Forelimb muscle (tissue), 1 donor: ENCODE measurements around the gene PRPSAP1. TPM values are rescaled to one million over a fixed set of nuclear protein-coding genes. Genes with fewer than 3 reads are reported as not detected.
"Not testable (repeated sequence)": the region's sequence is repeated elsewhere in the genome, so short reads cannot be mapped to it uniquely, and the experiment has no call there.

ENCODE experiments used
- DNase-seq: peaks from one replicate; pipeline ENCODE4 v3.0.0-alpha.2; 2013; ENCODE audit warnings: low read depth
- polyA plus RNA-seq: library from polyadenylated mRNA; unstranded; fragments of 120-200 nt; gene quantifications from one replicate; pipeline ENCODE4 v1.2.1, GENCODE V29; 2013; ENCODE audit not compliant: insufficient read length

PRPSAP1 gene
- polyA plus RNA-seq, 1 donor: 31.5 TPM

DNA sequence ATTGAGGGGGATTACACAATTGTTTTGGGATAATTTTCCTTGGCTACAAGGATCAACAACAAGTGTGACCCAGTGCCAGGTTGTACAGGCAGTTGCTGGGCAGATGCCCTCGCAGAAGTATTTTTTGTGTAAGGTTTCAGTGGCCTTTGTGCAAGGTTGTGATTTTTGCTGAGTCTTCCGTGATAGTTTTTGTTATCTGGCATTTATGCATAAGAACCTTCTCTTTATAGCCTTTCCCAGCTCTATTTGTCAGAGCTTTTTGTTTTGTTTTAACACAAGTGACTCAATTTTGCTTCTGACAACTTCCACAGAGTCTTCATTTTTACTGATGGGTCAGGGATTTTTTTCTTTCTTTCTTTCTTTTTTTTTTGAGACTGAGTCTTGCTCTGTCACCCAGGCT lies 6.7 kb upstream of the PRPSAP1 start:
- DNase-seq: no peak

DNA sequence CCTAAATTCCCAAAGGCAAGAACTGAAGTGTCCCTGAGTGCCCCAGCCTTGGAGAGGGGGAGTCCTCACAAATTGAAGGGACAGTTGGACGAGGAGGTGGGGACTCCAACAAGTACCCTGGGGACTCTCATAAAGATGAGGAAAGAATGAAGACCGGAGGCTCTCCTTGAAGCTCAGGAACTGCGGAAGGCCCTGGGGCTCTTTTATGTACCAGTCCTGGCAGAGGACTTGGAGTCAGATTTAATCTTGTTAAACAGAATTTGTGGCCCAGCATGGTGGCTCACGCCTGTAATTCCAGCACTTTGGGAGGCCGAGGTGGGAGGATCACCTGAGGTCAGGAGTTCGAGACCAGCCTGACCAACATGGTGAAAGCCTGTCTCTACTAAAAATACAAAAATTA lies 6.1 kb upstream of the PRPSAP1 start:
- not testable (repeated sequence) for DNase-seq

DNA sequence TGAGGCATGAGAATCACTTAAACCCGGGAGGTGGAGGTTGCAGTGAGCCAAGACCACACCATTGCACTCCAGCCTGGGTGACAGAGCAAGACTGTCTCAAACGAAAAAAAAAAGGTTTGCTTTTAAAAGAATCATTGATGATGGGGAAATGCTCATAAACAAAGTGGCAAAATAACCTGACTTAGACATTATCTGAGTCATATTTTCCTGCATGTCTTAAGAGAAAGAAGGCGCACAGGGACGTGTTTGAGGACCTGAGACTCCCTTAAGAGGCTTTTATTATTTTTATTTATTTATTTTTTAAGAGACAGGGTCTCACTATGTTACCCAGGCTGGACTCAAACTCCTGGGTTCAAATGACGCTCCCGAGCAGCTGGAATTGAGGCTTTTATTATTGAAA lies 5.7 kb upstream of the PRPSAP1 start:
- no peak for DNase-seq

DNA sequence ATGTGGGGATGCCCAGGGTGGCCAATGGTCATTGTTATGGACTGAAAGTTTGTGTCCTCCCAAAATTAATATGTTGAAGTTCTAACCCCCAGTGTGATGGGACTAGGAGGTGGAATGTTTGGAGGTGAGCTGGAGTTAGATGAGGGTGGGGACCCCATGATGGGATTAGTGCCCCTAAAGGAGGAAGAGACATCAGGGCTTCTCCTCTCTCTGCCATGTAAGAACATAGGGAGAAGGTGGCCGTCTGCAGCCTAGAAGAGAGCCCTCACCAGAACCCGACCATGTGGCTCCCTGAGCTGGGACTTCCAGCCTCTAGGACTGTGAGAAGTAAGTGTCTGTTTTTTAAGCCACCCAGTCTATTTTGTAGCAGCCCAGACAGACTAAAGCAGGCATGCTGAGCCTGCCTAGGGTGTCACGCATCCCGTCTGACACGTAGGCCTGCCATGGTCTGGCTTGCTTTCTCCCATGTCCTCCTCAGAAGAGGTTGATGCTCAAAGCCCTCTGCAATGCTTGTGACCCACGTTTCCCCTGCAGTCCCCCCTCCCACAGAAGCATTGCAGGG lies 4.0 kb upstream of the PRPSAP1 start:
- no peak for DNase-seq

DNA sequence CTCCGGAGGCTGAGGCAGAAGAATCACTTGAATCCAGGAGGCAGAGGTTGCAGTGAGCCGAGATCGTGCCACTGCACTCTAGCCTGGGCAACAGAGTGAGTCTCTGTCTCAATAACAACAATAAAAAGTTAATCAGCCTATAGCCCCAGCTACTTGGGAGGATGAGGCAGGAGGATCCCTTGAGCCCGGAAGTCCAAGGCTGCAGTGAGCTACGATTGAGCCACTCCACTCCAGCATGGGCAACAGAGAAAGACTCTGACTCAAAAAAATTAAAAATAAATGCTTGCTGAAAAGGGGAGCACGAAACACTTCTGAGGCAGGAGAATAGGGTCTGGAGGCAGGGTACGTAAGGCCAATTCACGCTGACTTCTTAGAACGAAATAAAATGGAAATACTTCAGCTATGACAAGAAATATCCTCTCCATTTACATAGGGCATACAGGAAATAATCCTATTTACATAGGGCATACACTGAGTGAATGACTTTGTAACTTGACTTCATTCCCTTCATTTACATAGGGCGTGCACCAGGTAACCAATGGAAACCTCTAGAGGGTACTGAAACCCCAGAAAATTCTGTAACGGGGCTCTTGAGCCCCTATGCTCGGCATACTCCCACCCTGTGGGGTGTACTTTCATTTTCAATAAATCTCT lies 3.2 kb upstream of the PRPSAP1 start:
- no peak for DNase-seq

DNA sequence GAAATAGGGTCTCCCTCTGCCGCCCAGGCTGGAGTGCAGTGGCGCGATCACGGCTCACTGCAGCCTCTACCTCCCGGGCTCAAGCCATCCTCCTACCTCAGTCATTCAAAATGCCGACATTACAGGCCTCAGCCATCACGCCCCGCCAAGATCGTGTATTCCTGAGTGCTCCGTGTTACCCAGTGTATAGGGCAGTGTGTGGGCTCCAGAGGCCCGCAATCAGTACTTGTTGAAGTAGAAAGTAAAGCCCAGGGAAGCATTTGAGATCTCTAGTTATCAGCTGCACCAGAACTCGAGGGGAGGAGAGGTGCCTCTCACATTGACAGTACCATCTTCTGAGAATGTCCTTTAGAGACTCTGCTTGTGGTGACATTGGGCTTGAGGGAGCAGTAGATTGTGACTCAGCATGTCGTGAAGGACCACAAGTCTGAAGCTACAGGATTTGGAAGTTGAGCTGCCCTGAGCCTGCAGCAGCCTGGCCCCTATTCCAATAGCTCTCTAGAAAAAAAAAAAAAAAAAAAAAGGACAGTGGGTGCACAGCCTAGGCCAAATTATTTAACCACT lies 1.1 kb upstream of the PRPSAP1 start:
- DNase-seq: no peak

DNA sequence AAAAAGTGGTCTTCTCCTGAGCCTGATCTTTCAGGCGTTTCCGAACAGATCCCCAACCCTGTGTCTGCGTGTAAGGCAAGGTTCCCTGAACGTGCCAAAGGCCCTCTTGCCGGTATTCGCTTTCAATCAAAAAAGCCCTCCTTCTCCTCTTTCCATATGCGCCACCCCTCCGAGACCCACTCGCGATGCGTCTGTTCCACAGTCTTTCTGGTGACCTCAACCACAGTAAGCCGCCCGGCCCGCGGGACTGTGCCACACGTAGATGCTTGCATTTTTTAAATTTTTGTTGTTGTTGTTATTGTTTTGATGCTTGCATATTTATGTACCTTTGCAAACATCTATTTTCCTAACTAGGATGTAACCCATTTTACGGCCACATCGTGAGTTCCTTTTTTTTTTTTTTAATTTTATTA lies 607 bp upstream of the PRPSAP1 start:
- DNase-seq: no peak

DNA sequence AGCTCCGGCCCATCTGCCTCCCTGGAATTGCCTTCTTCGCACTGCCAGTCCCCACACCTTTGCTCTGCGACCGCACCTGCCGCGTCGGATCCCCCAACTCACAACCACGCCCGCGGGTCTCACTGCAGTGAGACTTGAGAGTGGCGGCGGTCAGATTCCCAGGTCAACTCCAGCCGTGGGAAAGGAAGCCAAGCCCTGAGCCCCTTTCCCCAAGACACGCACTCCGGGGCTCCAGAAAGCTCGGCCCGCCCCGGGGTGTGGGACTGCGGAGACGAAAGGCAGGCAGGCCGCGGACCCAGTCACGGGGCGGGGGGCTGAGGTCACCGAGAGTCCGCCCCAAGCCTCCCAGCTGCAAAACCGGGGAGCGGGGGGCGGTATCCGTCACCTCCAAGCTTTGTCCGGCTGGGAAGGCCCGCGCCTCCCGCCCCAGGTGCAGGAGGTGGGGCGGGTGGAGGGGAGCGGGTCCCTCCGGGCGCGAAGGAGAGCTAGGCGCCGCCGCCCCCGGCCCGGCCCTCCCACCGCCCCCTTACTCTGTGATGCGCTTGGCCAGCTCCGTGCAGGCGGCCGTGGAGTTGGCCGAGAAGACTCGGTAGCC lies 615 bp downstream of the PRPSAP1 start:
- no peak for DNase-seq

DNA sequence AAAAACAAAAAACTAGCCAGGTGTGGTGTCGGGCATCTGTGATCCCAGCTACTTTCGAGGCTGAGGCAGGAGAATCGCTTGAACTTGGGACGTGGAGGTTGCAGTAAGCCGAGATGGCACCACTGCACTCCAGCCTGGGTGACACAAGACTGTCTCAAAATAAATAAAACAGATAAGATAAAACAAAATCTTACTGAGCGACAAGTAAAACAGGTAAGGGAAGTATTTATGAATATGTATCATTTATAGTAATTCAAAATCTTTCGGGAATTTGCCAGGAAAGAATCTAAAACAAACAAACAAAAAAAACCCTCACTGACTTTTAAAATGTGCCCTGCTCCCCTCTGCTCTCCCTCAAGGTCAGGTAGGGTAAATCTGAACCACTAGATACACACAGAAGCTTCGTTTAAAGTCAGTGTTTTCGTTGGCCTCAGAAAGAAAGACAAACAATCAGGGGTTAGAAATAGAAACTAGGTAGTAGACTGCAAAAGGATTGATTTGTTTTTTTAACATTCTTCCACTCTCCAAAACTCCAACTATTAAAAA lies 2.1 kb downstream of the PRPSAP1 start:
- no peak for DNase-seq

DNA sequence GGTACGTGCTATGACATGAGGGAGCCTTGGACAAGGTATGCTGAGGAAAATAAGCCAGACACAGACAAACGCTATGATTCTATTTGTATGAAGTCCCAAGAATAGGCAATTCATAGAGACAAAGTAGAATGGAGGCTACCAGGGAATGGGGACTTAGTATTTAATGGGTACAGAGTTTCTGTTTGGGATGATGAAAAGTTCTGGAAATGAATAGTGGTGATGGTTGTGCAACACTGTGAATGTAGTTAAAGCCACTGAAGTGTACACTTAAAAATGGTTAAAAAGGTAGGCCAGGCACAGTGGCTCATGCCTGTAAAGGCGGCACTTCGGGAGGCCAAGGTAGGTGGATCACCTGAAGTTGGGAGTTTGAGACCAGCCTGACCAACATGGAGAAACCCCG lies 3.3 kb downstream of the PRPSAP1 start:
- no peak for DNase-seq

DNA sequence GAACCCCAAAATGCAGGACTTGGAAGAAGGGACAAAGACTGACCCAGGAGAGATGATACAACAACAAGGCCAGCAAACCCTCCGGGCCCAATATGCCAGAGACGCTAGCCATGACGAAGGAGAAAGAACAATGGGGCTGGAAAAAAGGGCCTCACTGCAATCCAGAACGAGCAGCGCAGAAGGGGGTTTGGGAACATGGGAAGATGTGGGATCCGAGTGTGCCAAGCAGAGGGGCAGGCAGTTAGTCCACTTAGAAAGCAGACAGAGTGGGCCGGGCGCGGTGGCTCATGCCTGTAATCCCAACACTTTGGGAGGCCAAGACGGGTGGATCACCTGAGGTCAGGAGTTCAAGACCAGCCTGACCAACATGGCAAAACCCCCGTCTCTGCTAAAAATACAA lies 6.8 kb downstream of the PRPSAP1 start:
- DNase-seq: not testable (repeated sequence)

DNA sequence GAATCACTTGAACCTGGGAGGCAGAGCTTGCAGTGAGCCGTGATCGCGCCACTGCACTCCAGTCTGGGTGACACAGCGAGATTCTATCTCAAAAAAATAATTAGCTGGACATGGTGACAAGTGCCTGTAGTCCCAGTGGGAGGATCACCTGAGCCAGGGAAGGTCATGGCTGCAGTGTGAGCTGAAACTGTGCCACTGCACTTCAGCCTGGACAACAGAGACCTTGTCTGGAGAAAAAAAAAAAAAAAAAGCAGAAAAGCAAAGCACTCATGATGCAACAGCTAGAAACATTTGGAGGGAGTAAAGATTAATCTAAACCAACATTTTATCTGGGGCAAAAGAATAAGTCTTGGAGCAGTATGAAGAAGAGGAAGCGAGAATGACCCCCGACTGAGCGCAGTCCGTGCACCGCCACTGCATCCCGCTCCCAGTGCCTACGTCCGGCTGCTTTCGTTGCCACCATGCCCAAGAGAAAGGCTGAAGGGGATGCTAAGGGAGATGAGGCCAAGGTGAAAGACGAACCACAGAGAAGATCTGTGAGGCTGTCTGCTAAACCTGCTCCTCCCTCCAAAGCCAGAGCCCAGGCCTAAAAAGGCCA lies 8.2 kb downstream of the PRPSAP1 start:
- no peak for DNase-seq

DNA sequence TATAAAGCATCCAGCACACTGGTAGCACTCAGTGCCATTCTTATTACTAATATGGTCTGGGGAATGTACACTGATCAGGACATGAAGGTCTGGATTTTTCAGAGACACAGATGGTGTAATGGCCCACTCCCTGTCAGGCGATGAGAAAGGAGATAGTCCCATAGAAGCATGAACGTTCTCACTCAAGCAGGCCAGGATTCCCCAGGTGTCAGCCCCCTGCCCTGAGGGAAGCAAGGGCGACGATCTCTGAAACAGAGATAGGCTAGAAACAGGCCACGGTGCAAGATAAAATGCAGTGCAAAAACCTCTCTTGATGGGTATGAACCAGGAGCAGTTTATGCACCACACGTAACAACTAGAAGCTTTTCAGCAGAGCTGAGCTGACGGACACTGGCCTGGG lies 10.6 kb downstream of the PRPSAP1 start:
- no peak for DNase-seq

DNA sequence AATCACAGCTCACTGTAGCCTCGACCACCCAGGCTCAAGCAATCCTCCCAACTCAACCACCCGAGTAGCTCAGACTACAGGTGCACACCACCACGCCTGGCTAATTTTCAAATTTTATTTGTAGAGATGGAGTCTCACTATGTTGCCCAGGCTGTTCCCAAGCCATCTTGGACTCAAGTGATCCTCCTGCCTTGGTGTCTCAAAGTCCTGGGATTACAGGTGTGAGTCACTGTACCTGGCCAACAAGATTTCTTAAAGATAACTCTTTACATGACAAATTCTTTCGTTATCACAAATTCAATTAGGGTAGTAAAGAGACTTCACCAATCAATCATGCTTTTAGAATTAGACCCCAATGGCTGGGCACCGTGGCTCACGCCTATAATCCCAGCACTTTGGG lies 12.4 kb downstream of the PRPSAP1 start:
- no peak for DNase-seq

DNA sequence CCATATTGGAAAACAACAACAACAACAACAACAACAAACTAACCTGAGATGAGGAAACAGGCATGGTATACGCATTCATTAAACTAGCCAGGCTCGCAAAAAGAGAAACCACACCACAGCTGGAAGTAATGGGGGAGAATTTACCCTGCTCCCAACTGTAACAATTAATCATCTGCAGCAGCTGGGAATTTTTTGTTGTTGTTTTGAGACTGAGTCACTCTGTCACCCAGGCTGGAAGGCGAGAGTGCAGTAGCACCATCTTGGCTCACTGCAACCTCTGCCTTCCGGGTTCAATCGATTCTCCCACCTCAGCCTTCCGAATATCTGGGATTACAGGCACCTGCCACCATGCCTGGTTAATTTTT lies 16.3 kb downstream of the PRPSAP1 start:
- DNase-seq: no peak

DNA sequence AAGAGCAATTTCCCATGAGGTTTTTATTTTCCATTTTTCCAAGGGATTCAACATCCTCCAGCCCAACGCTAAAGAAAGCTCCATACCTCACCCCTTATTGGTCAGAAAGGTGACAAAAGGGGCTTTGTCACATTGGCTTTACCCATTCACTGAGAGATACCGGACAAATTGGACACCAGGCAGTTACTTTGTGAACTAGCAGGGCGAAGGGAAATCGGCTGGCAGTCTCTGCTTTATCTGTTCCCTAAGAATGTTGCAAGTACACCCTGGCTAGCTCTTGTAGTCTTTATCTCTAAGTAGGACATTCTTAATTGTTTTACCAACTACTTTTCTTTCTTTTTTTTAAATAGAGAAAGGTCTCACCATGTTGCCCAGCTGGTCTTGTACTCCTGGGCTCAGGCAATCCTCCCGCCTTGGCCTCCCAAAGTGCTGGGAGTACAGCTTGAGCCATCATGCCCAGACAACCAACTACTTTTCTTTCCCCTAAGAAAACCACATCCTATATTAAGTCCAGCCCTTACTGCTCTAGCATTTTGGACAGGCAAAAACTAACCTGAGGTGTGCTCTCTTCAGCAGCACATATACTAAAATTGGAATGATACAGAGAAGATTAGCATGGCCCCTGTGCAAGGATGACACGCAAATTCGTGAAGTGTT lies 16.8 kb downstream of the PRPSAP1 start:
- DNase-seq: no peak

DNA sequence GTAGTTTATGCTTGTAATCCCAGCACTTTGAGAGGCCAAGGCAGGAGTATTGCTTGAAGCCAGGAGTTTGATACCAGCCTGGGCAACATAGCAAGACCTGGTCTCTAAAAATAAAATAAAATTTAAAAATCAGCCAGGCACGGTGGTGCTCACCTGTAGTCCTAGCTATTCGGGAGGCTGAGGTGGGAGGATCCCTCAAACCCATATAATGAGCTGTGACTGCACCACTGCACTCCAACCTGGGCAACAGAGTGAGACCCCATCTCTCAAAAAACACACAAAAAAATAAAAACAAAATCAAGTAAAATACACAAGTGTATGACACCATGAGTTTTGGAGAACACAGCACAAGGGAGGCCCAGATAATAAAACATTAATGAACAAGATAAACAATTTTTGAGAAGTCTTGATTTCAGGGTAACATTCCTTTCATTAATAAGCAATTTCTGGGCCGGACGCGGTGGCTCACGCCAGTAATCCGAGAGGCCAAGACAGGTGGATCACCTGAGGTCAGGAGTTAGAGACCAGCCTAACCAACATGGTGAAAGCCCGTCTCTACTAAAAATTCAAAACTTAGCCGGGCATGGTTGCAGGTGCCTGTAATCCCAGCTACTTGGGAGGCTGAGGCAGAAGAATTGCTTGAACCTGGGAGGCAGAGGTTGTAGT lies 17.9 kb downstream of the PRPSAP1 start:
- no peak for DNase-seq

DNA sequence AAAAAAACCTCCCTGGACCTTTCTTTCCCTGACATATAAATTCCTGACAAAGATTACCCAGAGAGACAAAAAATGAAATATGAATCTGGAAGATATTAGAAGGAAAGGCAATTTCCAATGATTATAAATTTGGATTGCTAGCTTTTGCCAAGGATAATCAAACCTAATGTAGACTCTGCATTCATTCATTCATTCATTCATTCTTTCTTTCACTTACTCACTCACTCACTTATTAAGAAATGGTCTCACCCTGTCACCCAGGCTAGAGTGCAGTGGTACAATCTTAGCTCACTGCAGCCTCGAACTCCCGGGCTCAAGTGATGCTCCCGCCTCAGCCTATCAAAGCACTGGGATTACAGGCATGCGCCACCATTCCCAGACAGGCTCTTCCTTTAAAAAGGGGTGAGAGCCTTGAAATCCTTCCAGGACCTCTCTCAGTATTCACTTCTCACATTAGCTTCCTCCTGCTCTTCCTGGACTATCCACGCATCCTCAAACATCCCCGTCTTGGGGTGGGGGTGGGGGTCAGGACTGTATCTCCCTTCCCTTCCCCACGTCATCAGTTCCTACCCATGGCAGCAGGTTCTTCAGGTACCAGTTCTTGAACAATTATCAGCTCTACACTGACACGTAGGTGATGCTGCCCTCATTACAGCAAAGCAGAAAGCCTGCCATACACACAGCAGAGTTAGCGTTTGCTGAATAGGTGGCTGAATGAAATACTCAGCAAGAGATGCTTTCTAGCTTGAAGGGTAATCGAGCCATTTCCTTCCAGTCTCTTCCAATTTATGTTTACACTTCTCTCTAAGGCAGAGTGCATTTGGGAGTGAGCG lies 19.8 kb downstream of the PRPSAP1 start:
- DNase-seq: no peak

DNA sequence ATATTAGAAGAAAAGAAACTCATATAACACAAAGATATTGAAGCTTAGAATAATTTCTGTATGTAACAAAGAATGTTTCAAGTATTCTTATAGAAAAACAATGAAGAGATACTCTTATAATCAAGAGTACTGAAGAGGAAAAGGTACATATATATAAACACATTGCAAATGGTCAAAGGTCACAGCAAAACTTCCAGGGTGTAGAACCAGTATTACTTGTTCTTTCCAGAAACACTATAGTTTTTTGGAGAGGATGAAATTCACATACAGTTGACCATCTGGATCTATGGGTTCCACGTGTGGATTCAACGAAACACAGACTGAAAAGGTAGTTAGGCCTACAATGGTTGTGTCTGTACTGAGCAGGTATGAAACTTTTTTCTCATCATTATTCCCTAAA lies 22.6 kb downstream of the PRPSAP1 start:
- no peak for DNase-seq

DNA sequence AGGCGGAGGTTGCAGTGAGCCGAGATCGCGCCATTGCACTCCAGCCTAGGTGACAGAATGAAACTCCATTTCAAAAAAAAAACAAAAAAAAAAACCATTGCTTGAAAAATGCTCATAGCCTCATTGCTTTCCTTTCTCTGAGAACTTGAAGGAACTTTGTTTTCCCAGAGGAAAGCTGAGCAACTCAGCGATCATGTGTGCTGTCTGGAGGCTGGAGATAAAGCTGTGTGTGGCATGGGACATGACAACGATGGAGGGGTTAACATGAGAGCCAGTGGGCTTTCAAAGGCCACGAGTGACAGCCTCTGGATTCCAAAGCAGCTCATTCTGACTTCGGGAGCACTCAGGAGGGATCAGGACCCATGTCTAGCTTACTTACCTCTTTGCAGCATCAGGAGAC lies 24.1 kb downstream of the PRPSAP1 start:
- DNase-seq: no peak

DNA sequence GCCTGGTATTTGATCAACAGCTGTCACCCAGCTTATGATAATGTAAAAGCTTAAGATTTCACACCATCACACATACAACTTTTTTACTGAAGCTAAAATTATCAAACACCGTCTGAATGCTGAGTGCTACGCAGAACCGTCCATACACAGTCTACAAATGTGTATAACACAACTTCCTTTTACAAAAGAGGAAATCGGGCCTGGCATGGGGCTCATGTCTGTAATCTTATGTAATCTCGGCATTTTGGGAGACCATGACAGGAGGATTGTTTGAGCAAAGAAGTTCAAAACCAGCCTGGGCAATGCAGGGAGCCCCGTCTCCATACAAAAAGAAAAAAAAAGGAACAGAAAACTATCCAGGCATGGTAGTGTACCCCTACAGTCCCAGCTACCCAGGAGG lies 26.0 kb downstream of the PRPSAP1 start:
- no peak for DNase-seq
